Measurements from ENCODE around the gene TMEM244.
"Not testable (repeated sequence)": the region's sequence is repeated elsewhere in the genome, so short reads cannot be mapped to it uniquely, and the experiment has no call there.

TMEM244 gene

GRCh38 chr6:129860908-129861665 lies at the start of gene TMEM244:
Gene TMEM244 (minus strand): TSS chr6:129861315. CDS start chr6:129861188, 127 bp downstream.
- DNase-seq (ENCODE audit: low read depth): no peak

GRCh38 chr6:129908858-129909257 lies 47.7 kb upstream of the TMEM244 start:
- no peak for DNase-seq (ENCODE audit: low read depth)

GRCh38 chr6:129908356-129908755 lies 47.2 kb upstream of the TMEM244 start:
- no peak for DNase-seq (ENCODE audit: low read depth)

GRCh38 chr6:129906515-129907077 lies 45.5 kb upstream of the TMEM244 start:
- no peak for DNase-seq (ENCODE audit: low read depth)

- DNase-seq (ENCODE audit: low read depth): no peak
Observed at GRCh38 chr6:129903082-129903481, 42.0 kb upstream of the TMEM244 start.

- no peak for DNase-seq (ENCODE audit: low read depth)
Observed at GRCh38 chr6:129902681-129903080, 41.6 kb upstream of the TMEM244 start.

- no peak for DNase-seq (ENCODE audit: low read depth)
Observed at GRCh38 chr6:129901910-129902309, 40.8 kb upstream of the TMEM244 start.

GRCh38 chr6:129895692-129896091 lies 34.6 kb upstream of the TMEM244 start:
- no peak for DNase-seq (ENCODE audit: low read depth)

GRCh38 chr6:129894921-129895320 lies 33.8 kb upstream of the TMEM244 start:
- no peak for DNase-seq (ENCODE audit: low read depth)

GRCh38 chr6:129893640-129894039 lies 32.5 kb upstream of the TMEM244 start:
- DNase-seq (ENCODE audit: low read depth): no peak

GRCh38 chr6:129890701-129891100 lies 29.6 kb upstream of the TMEM244 start:
- no peak for DNase-seq (ENCODE audit: low read depth)

GRCh38 chr6:129890164-129890563 lies 29.0 kb upstream of the TMEM244 start:
- no peak for DNase-seq (ENCODE audit: low read depth)

GRCh38 chr6:129889580-129889979 lies 28.5 kb upstream of the TMEM244 start:
- DNase-seq (ENCODE audit: low read depth): no peak

GRCh38 chr6:129886401-129887155 lies 25.5 kb upstream of the TMEM244 start:
- no peak for DNase-seq (ENCODE audit: low read depth)

- no peak for DNase-seq (ENCODE audit: low read depth)
Observed at GRCh38 chr6:129884211-129884610, 23.1 kb upstream of the TMEM244 start.

- DNase-seq (ENCODE audit: low read depth): no peak
Observed at GRCh38 chr6:129882510-129883023, 21.5 kb upstream of the TMEM244 start.

GRCh38 chr6:129877894-129878293 lies 16.8 kb upstream of the TMEM244 start:
- not testable (repeated sequence) for DNase-seq (ENCODE audit: low read depth)

GRCh38 chr6:129875610-129876520 lies 14.8 kb upstream of the TMEM244 start:
- no peak for DNase-seq (ENCODE audit: low read depth)

GRCh38 chr6:129874837-129875236 lies 13.7 kb upstream of the TMEM244 start:
- no peak for DNase-seq (ENCODE audit: low read depth)

GRCh38 chr6:129872586-129872985 lies 11.5 kb upstream of the TMEM244 start:
- no peak for DNase-seq (ENCODE audit: low read depth)

GRCh38 chr6:129871221-129871620 lies 10.1 kb upstream of the TMEM244 start:
- DNase-seq (ENCODE audit: low read depth): no peak

GRCh38 chr6:129867403-129867802 lies 6.3 kb upstream of the TMEM244 start:
- DNase-seq (ENCODE audit: low read depth): no peak
